Ovary (tissue), 3 donors: Measurements from ENCODE around the gene CHPF.

ENCODE experiments used
- CTCF ChIP-seq, 3 donors: fragments of 450-650 bp in 2 of 3; fragments of 200-600 bp in 1 of 3; IDR thresholded peaks; one replicate each; pipeline versions ENCODE4 v1.5.1 to v1.8.0; 2016 to 2022; ENCODE audit warnings: antibody characterized with exemption in 3 of 3, mild to moderate bottlenecking in 1 of 3
- POLR2A ChIP-seq: fragments of 450-650 bp; IDR thresholded peaks from one replicate; pipeline ENCODE4 v1.6.1; 2017; ENCODE audit warnings: antibody characterized with exemption, mild to moderate bottlenecking, moderate library complexity
- donor health status: DM: no; HTN: no; CAD: no.

- TF ChIP-seq CTCF (IDR thresholded peaks at IDR 0.05) (no peak), POLR2A (no peak)
These were observed 28.8 kb downstream of the CHPF start for GRCh38 chr2:219514836-219515235.
